Measurements from ENCODE around the gene PTPRD.
A peak's percentile ranks its signal among the peaks of the same experiment; 100 is the strongest.

Gene PTPRD

GRCh38 chr9:8850914-8851313 is 1761.9 kb downstream of the PTPRD start:
- no peak for DNase-seq

- no peak for DNase-seq
Measured at GRCh38 chr9:8845808-8846207, 1767.0 kb downstream of the PTPRD start.

GRCh38 chr9:8845376-8845775 is 1767.4 kb downstream of the PTPRD start:
- DNase-seq = no peak

GRCh38 chr9:8844549-8844948 is 1768.3 kb downstream of the PTPRD start:
- DNase-seq = no peak

GRCh38 chr9:8842402-8843193 is 1770.2 kb downstream of the PTPRD start:
- DNase-seq = peak; percentile 58

GRCh38 chr9:8838136-8838535 is 1774.7 kb downstream of the PTPRD start:
- no peak for DNase-seq

- no peak for DNase-seq
Measured at GRCh38 chr9:8835291-8835690, 1777.5 kb downstream of the PTPRD start.

GRCh38 chr9:8832955-8833354 is 1779.8 kb downstream of the PTPRD start:
- peak; percentile 59 for DNase-seq

- peak; percentile 63 for DNase-seq
Measured at GRCh38 chr9:8832386-8832785, 1780.4 kb downstream of the PTPRD start.

- no peak for DNase-seq
Measured at GRCh38 chr9:8831568-8831967, 1781.2 kb downstream of the PTPRD start.

GRCh38 chr9:8826281-8826680 is 1786.5 kb downstream of the PTPRD start:
- no peak for DNase-seq

- DNase-seq = no peak
Measured at GRCh38 chr9:8825585-8826147, 1787.1 kb downstream of the PTPRD start.

- DNase-seq = no peak
Measured at GRCh38 chr9:8823131-8823895, 1789.5 kb downstream of the PTPRD start.

- no peak for DNase-seq
Measured at GRCh38 chr9:8822667-8823025, 1790.2 kb downstream of the PTPRD start.

- no peak for DNase-seq
Measured at GRCh38 chr9:8821910-8822666, 1790.7 kb downstream of the PTPRD start.

GRCh38 chr9:8817335-8817734 is 1795.5 kb downstream of the PTPRD start:
- no peak for DNase-seq

- peak; percentile 90 for DNase-seq
Measured at GRCh38 chr9:8816361-8816760, 1796.4 kb downstream of the PTPRD start.

- no peak for DNase-seq
Measured at GRCh38 chr9:8815931-8816330, 1796.9 kb downstream of the PTPRD start.

GRCh38 chr9:8815219-8815618 is 1797.6 kb downstream of the PTPRD start:
- no peak for DNase-seq

GRCh38 chr9:8812888-8813287 is 1799.9 kb downstream of the PTPRD start:
- DNase-seq = no peak

- peak; percentile 71 for DNase-seq
Measured at GRCh38 chr9:8809741-8810140, 1803.1 kb downstream of the PTPRD start.

GRCh38 chr9:8806150-8806549 is 1806.7 kb downstream of the PTPRD start:
- DNase-seq = no peak

- DNase-seq = no peak
Measured at GRCh38 chr9:8804613-8805012, 1808.2 kb downstream of the PTPRD start.

Data from eye (tissue), 1 donor.